K562 (cell line): ENCODE results near the gene AHNAK. TPM values are rescaled to one million over a fixed set of nuclear protein-coding genes. Genes with fewer than 3 reads are reported as not detected.

Experiments used
- ARHGAP35 ChIP-seq: fragments of 450-650 bp; IDR thresholded peaks from 2 replicates; pipeline ENCODE4 v1.6.1; 2018; ENCODE audit not compliant: partially characterized antibody
- BRCA1 ChIP-seq, 2 experiments: fragments of 450-650 bp in 1 of 2; sonication (generic) in 1 of 2; formaldehyde crosslinking in 1 of 2; IDR thresholded peaks; 2 replicates each; pipeline versions ENCODE4 v1.5.0 to v1.6.1; 2017 to 2020; ENCODE audit warnings: mild to moderate bottlenecking in 1 of 2, missing genetic modification reagents in 1 of 2
- CREB5 ChIP-seq: fragments of 250-450 bp; sonication (Bioruptor Pico); IDR thresholded peaks from 2 replicates; pipeline ENCODE4 v1.5.0; 2020; ENCODE audit warnings: mild to moderate bottlenecking
- CXXC5 ChIP-seq: fragments of 250-450 bp; sonication (Bioruptor Pico); IDR thresholded peaks from 2 replicates; pipeline ENCODE4 v1.8.0; 2022; ENCODE audit warnings: inconsistent platforms, mild to moderate bottlenecking, moderate library complexity
- E4F1 ChIP-seq: fragments of 250-450 bp; sonication (Bioruptor Pico); IDR thresholded peaks from 2 replicates; pipeline ENCODE4 v1.5.0; 2021; ENCODE audit warnings: mild to moderate bottlenecking, borderline replicate concordance
- ETV1 ChIP-seq: fragments of 450-650 bp; conservative IDR thresholded peaks from 2 replicates; pipeline ENCODE4 v1.6.1; 2016; ENCODE audit warnings: missing genetic modification characterization, control low read depth, low read depth, missing compliant biosample characterization
- HEY1 ChIP-seq: fragments of 250-450 bp; sonication (Bioruptor Pico); IDR thresholded peaks from 2 replicates; pipeline ENCODE4 v1.5.0; 2020; ENCODE audit warnings: mild to moderate bottlenecking, moderate library complexity, borderline replicate concordance
- ID3 ChIP-seq, 2 experiments: fragments of 250-450 bp in 1 of 2; fragments of 450-650 bp in 1 of 2; sonication (Bioruptor Pico) in 1 of 2; IDR thresholded peaks; 2 replicates each; pipeline versions ENCODE4 v1.6.1 to v1.8.0; 2016 to 2021; ENCODE audit warnings: mild to moderate bottlenecking in 2 of 2, moderate library complexity in 2 of 2, missing compliant biosample characterization in 1 of 2, missing genetic modification characterization in 1 of 2
- MAFK ChIP-seq: IDR thresholded peaks from 2 replicates; pipeline ENCODE4 v1.6.1; 2011; ENCODE audit warnings: low read length, improper control_type of control experiment
- MITF ChIP-seq: IDR thresholded peaks from 2 replicates; pipeline ENCODE4 v1.6.1; 2014; ENCODE audit warnings: antibody characterized with exemption
- MLLT1 ChIP-seq, 2 experiments: fragments of 450-650 bp; IDR thresholded peaks; 2 replicates each; pipeline ENCODE4 v1.6.1; 2016
- MYC ChIP-seq, 2 experiments: fragments of 250-450 bp in 1 of 2; sonication (Bioruptor Pico) in 1 of 2; IDR thresholded peaks; 2 replicates each; pipeline versions ENCODE4 v1.5.1 to v1.6.1; 2012 to 2021; ENCODE audit warnings: low read depth in 2 of 2, borderline replicate concordance in 1 of 2, improper control_type of control experiment in 1 of 2, low read length in 1 of 2, mild to moderate bottlenecking in 1 of 2, moderate library complexity in 1 of 2
- POLR2AphosphoS5 ChIP-seq: IDR thresholded peaks from 2 replicates; pipeline ENCODE4 v1.6.1; 2011; ENCODE audit warnings: mild to moderate bottlenecking, low read depth, low read length, moderate library complexity; ENCODE audit not compliant: control insufficient read depth, insufficient read depth
- POLR3A ChIP-seq: IDR thresholded peaks from 2 replicates; pipeline ENCODE4 v1.6.1; 2011; ENCODE audit warnings: borderline replicate concordance, mild to moderate bottlenecking, moderate library complexity; ENCODE audit not compliant: insufficient read length, insufficient read depth; ENCODE audit errors: extremely low read depth
- SMARCA5 ChIP-seq: fragments of 450-650 bp; IDR thresholded peaks from 2 replicates; pipeline ENCODE4 v1.6.1; 2016
- SOX6 ChIP-seq: fragments of 450-650 bp; IDR thresholded peaks from 2 replicates; pipeline ENCODE4 v1.6.1; 2014; ENCODE audit warnings: mild to moderate bottlenecking
- SRSF9 ChIP-seq: fragments of 200-400 bp; formaldehyde crosslinking; IDR thresholded peaks from 2 replicates; pipeline ENCODE4 v1.6.1; 2017; ENCODE audit warnings: low read depth, low read length, borderline replicate concordance
- TCF7L2 ChIP-seq: fragments of 150-350 bp; IDR thresholded peaks from 2 replicates; pipeline ENCODE4 v1.6.1; 2016; ENCODE audit warnings: low read depth, mild to moderate bottlenecking, low read length, moderate library complexity
- ZNF778 ChIP-seq: fragments of 450-650 bp; formaldehyde crosslinking; IDR thresholded peaks from 2 replicates; pipeline ENCODE4 v1.4.0; 2020; ENCODE audit warnings: mild to moderate bottlenecking, moderate library complexity
- polyA plus RNA-seq, 8 experiments: library from polyadenylated mRNA; depleted of rRNA in 4 of 8; stranded (reverse) in 5 of 8; unstranded in 3 of 8; fragments of >200 nt; fragmentation: Nextera tagmentation in 2 of 8; fragmentation: Illumina TruSeq in 1 of 8; extraction: Ambion mirVana in 2 of 8; extraction: Trizol in 1 of 8; gene quantifications; 2 replicates each; pipeline versions ENCODE4 v1.2.1 to v1.2.3, GENCODE V29; 2011 to 2014; ENCODE audit warnings: inconsistent platforms in 1 of 8, missing spikeins in 1 of 8
- total RNA-seq, 7 experiments: library from RNA; depleted of rRNA in 6 of 7; stranded (reverse); fragments of >200 nt in 6 of 7; fragmentation: Illumina TruSeq in 2 of 7; extraction: Trizol in 2 of 7; gene quantifications; 2 replicates each; pipeline versions ENCODE4 v1.2.1 to v1.2.3, GENCODE V29; 2011 to 2021; ENCODE audit warnings: low replicate concordance in 1 of 7

AHNAK gene
- total and polyA plus RNA-seq, 9 of the 15 experiments (the other 6 are each of a cell fraction or from before 2014, with no cell fraction given): 1.5 to 89.7 (median 45.0) TPM

- no peak for TF ChIP-seq ZNF778
- no peak for TF ChIP-seq MITF
- TF ChIP-seq HEY1: no peak
- TF ChIP-seq SRSF9: no peak
- TF ChIP-seq CXXC5 (CRISPR knock-in tag): peak; percentile 35; the same call in 1 of the 2 replicates
- TF ChIP-seq SOX6: peak; percentile 70; the same call in 1 of the 2 replicates
- peak; percentile 88 for TF ChIP-seq MYC (IDR thresholded peaks at IDR 0.05; ENCODE audit: low read depth, low read length)
- TF ChIP-seq MYC (CRISPR knock-in tag; IDR thresholded peaks at IDR 0.05; ENCODE audit: borderline replicate concordance, low read depth): no peak
- peak; percentile 1 for TF ChIP-seq SMARCA5
- peak; percentile 14; the same call in 1 of the 2 replicates for TF ChIP-seq POLR2AphosphoS5
- TF ChIP-seq ARHGAP35: peak; percentile 45
- TF ChIP-seq CREB5 (CRISPR knock-in tag): no peak
- TF ChIP-seq TCF7L2: no peak
- no peak for TF ChIP-seq E4F1 (CRISPR knock-in tag)
- no peak for TF ChIP-seq POLR3A
- TF ChIP-seq MAFK: no peak
- TF ChIP-seq ID3 (CRISPR knock-in tag; IDR thresholded peaks at IDR 0.05): no peak
- TF ChIP-seq ID3 (tag; IDR thresholded peaks at IDR 0.05): peak; percentile 70; the same call in 1 of the 2 replicates
- TF ChIP-seq BRCA1 (IDR thresholded peaks at IDR 0.05): no peak
- no peak for TF ChIP-seq BRCA1 (CRISPR knock-in tag; IDR thresholded peaks at IDR 0.05)
- peak; percentile 84 to 85; a peak in 3 of 4 replicates for TF ChIP-seq MLLT1 (IDR thresholded peaks at IDR 0.05)
- TF ChIP-seq ETV1: no peak; the same call in 1 of the 2 replicates
Measured at GRCh38 chr11:62553080-62553838, 6.7 kb upstream of the AHNAK start (continued).
